Heart right ventricle (tissue), 16 donors: ENCODE results near the gene OTOP3. TPM values are rescaled to one million over a fixed set of nuclear protein-coding genes. Genes with fewer than 3 reads are reported as not detected.
"Not testable (repeated sequence)": the region's sequence is repeated elsewhere in the genome, so short reads cannot be mapped to it uniquely, and the experiment has no call there.

ENCODE experiments used
- ATAC-seq, 8 donors: fragments of 200-7000 bp; cut with Tn5 transposase; one replicate each; pipeline ENCODE4 v1.9.1; 2020; ENCODE audit warnings: mild to moderate bottlenecking in 8 of 8, moderate library complexity in 8 of 8, moderate number of reproducible peaks in 1 of 8
- DNase-seq, 2 donors: peaks; one replicate each; pipeline ENCODE4 v3.0.0-alpha.2; 2020
- H3K27ac ChIP-seq, 10 donors: fragments of 200-600 bp; sonication (generic) in 2 of 10; one replicate each; pipeline versions ENCODE4 v1.5.0 to v1.8.0; 2020 to 2022; ENCODE audit warnings: mild to moderate bottlenecking in 3 of 10
- H3K27me3 ChIP-seq, 7 donors: fragments of 200-600 bp; one replicate each; pipeline ENCODE4 v1.8.0; 2021 to 2022; ENCODE audit warnings: mild to moderate bottlenecking in 2 of 7
- H3K36me3 ChIP-seq, 9 donors: fragments of 200-600 bp; sonication (generic) in 1 of 9; one replicate each; pipeline versions ENCODE4 v1.5.0 to v1.8.0; 2020 to 2022; ENCODE audit warnings: mild to moderate bottlenecking in 2 of 9
- H3K4me1 ChIP-seq, 9 donors: fragments of 200-600 bp; sonication (generic) in 1 of 9; one replicate each; pipeline versions ENCODE4 v1.5.0 to v1.8.0; 2020 to 2022; ENCODE audit warnings: mild to moderate bottlenecking in 4 of 9
- H3K4me3 ChIP-seq, 10 donors: fragments of 200-600 bp; sonication (generic) in 2 of 10; one replicate each; pipeline versions ENCODE4 v1.5.0 to v1.8.0; 2020 to 2022; ENCODE audit warnings: mild to moderate bottlenecking in 7 of 10, moderate library complexity in 2 of 10
- H3K9me3 ChIP-seq, 11 donors: fragments of 200-600 bp in 10 of 11; sonication (generic) in 2 of 11; one replicate each; pipeline versions ENCODE4 v1.5.0 to v1.8.0; 2013 to 2022; ENCODE audit warnings: mild to moderate bottlenecking in 2 of 11, control low read depth in 1 of 11, moderate library complexity in 1 of 11
- CTCF ChIP-seq, 9 donors: fragments of 200-600 bp; sonication (generic) in 2 of 9; IDR thresholded peaks; one replicate each; pipeline versions ENCODE4 v1.5.0 to v1.8.0; 2021 to 2022; ENCODE audit warnings: antibody characterized with exemption in 9 of 9, mild to moderate bottlenecking in 5 of 9, moderate library complexity in 1 of 9
- WGBS, 2 donors: extraction: QIAGEN DNeasy Blood & Tissue Kit; methylation state at CpG; one replicate each; pipeline ENCODE4 v1.1.7; 2013; ENCODE audit warnings: inconsistent platforms in 1 of 2; 5-methylcytosine and 5-hydroxymethylcytosine counted together
- intact Hi-C, 10 donors: fragments of 100-400 bp; cut with DNase I; formaldehyde crosslinking; loops; one replicate each; pipeline versions ENCODE4 v1.11.1 to v1.14.2; 2022
- polyA plus RNA-seq, 2 donors: library from polyadenylated mRNA; stranded (reverse); fragments of 200-250 nt; gene quantifications; one replicate each; pipeline ENCODE4 v1.2.3, GENCODE V29; 2013
- total RNA-seq, 10 donors: library from RNA; stranded (reverse); fragmentation: NEBNext Ultra II Directional in 3 of 10; extraction: Animal tissue kit (Norgen Biotek cat#: 25700) in 3 of 10; gene quantifications; one replicate each; pipeline versions ENCODE4 v1.2.1 to v1.2.4, GENCODE V29; 2021 to 2023
- donor health status: Arrhythmogenic right ventricular cardiomyopathy.
- donor health status: ischemic (EF 13 %, LVEDD 7.1; RV severe dilation, severe dysfunction).
- donor health status: healthy with polysubstance abuse.
- donor health status: DM: no; HTN: yes; CAD: no.
- donor health status: DM: no; HTN: no; CAD: no.
- donor health status: ischemic (EF 25% LVEDD 6.9; RV normal size, moderate dysfunction).
- donor health status: ischemic (EF 25% LVEDD 5.7; RV mildly dilated, moderate dysfunction).
- donor health status: healthy.
- donor health status: DM: yes; HTN: yes; CAD: no.
- donor health status: Ischemic cardiomyopathy.
- donor health status: ischemic (EF 35%, LVEDD 5.7; RV mildly dilated, moderate dysfunction).
- donor health status: nonischemic (EF 11% LVEDD 7.7; RV severe dilation, severe dysfunction).
- donor health status: DM: yes; HTN: yes; CAD: no.
- donor health status: PGD.
- donor health status: ischemic (EF 29% LVEDD 5.4; RV normal size, mild dysfunction).
- donor health status: nonischemic (EF 23%, LVEDD 6.1; RV moderate dilation, normal function).

OTOP3 gene
- total and polyA plus RNA-seq, 12 donors, result not detected

- Histone ChIP-seq H3K36me3 (no peaks in the 10 kb centered on the region), H3K9me3 (peaks cover 0 to 2% (median 0%) of the 10 kb centered on the region in 11 donors), H3K4me1 (no peaks in the 10 kb centered on the region), H3K27me3 (peaks cover 0 to 30% (median 21%) of the 10 kb centered on the region in 7 donors), H3K27ac (no peak overlapping the region), H3K4me3 (no peak overlapping the region)
- no peak for TF ChIP-seq CTCF (IDR thresholded peaks at IDR 0.05)
- no peak for ATAC-seq
- WGBS, 2 donors, result 70 to 78% methylated on average over 6 of the region's 6 CpGs
- DNase-seq, result no peak
- intact Hi-C loops, result no loop called here
Measured at GRCh38 chr17:74903671-74904070, 32.0 kb upstream of the OTOP3 start.

GRCh38 chr17:74904687-74905409 is 30.9 kb upstream of the OTOP3 start:
- 75 to 76% methylated on average over 7 of the region's 7 CpGs for WGBS, 2 donors
- TF ChIP-seq CTCF (IDR thresholded peaks at IDR 0.05), result no peak

GRCh38 chr17:74906214-74906793 is 29.4 kb upstream of the OTOP3 start:
- H3K36me3 ChIP-seq, DNase-seq, H3K27ac ChIP-seq, intact Hi-C loops, H3K9me3 ChIP-seq, ATAC-seq, H3K4me3 ChIP-seq, H3K4me1 ChIP-seq: not testable (repeated sequence)
- H3K27me3 ChIP-seq, result peaks cover 0 to 32% (median 21%) of the 10 kb centered on the region in 7 donors
- WGBS, 2 donors, result 75 to 77% methylated on average over 6 of the region's 6 CpGs

More at GRCh38 chr17:74904687-74905409, 30.9 kb upstream of the OTOP3 start:
- H3K4me3 ChIP-seq, result no peak overlapping the region
- H3K27ac ChIP-seq, result no peak overlapping the region
- no peaks in the 10 kb centered on the region for H3K4me1 ChIP-seq
- intact Hi-C loops, result no loop called here
- H3K27me3 ChIP-seq, result peaks cover 0 to 32% (median 21%) of the 10 kb centered on the region in 7 donors
- no peak for DNase-seq
- no peaks in the 10 kb centered on the region for H3K36me3 ChIP-seq
- peaks cover 0 to 7% (median 0%) of the 10 kb centered on the region in 11 donors for H3K9me3 ChIP-seq
- ATAC-seq, result no peak

GRCh38 chr17:74907012-74907411 is 28.7 kb upstream of the OTOP3 start:
- intact Hi-C loops, result no loop called here
- H3K4me1 ChIP-seq, result no peaks in the 10 kb centered on the region
- peaks cover 0 to 30% (median 21%) of the 10 kb centered on the region in 7 donors for H3K27me3 ChIP-seq
- H3K9me3 ChIP-seq, result peaks cover 0 to 7% (median 0%) of the 10 kb centered on the region in 11 donors
- TF ChIP-seq CTCF (IDR thresholded peaks at IDR 0.05), result no peak
- WGBS, 2 donors, result 95% methylated on average over 28 to 34 of the region's 34 CpGs
- DNase-seq (no peak), ATAC-seq (no peak)
- H3K4me3 ChIP-seq, result no peak overlapping the region
- no peak overlapping the region for H3K27ac ChIP-seq
- H3K36me3 ChIP-seq, result no peaks in the 10 kb centered on the region

GRCh38 chr17:74909097-74909496 is 26.6 kb upstream of the OTOP3 start:
- DNase-seq, H3K36me3 ChIP-seq, ATAC-seq, intact Hi-C loops, H3K4me3 ChIP-seq, H3K4me1 ChIP-seq, H3K9me3 ChIP-seq, H3K27ac ChIP-seq: not testable (repeated sequence)
- H3K27me3 ChIP-seq, result peaks cover 0 to 17% (median 14%) of the 10 kb centered on the region in 7 donors
- 68 to 70% methylated on average over 4 of the region's 4 CpGs for WGBS, 2 donors

GRCh38 chr17:74911423-74911822 is 24.3 kb upstream of the OTOP3 start:
- H3K36me3 ChIP-seq, H3K4me3 ChIP-seq, H3K4me1 ChIP-seq, intact Hi-C loops, DNase-seq, H3K9me3 ChIP-seq, H3K27ac ChIP-seq, ATAC-seq: not testable (repeated sequence)
- H3K27me3 ChIP-seq, result peaks cover 0 to 23% (median 11%) of the 10 kb centered on the region in 7 donors
- 66 to 68% methylated on average over 8 of the region's 8 CpGs for WGBS, 2 donors
